Neural cell (in vitro differentiated cells): ENCODE data around the gene PRKG1. TPM values are rescaled to one million over a fixed set of nuclear protein-coding genes. Genes with fewer than 3 reads are reported as not detected.

ENCODE experiments used
- H2AFZ ChIP-seq: fragments of 200-600, 300-800 bp; sonication (generic), shearing (Covaris generic); 2 replicates; pipeline ENCODE4 v1.6.0; 2014; ENCODE audit warnings: low read depth, mild to moderate bottlenecking, antibody characterized with exemption, low read length, moderate library complexity
- H3F3A ChIP-seq: fragments of 200-600 bp; shearing (Covaris generic); 2 replicates; pipeline ENCODE4 v1.6.1; 2016; ENCODE audit warnings: mild to moderate bottlenecking, moderate library complexity, mixed read lengths, antibody characterized with exemption, low read length; ENCODE audit not compliant: insufficient read depth, poor library complexity, severe bottlenecking
- H3K27ac ChIP-seq: fragments of 200-600, 300-800 bp; sonication (generic), shearing (Covaris generic); 2 replicates; pipeline ENCODE4 v1.5.1; 2014; ENCODE audit warnings: mild to moderate bottlenecking, low read length, moderate library complexity
- H3K27me3 ChIP-seq: fragments of 300-800, 200-600 bp; sonication (generic), shearing (Covaris generic); 2 replicates; pipeline ENCODE4 v1.6.0; 2014; ENCODE audit warnings: mild to moderate bottlenecking, low read depth, low read length, moderate library complexity; ENCODE audit not compliant: insufficient read depth
- H3K36me3 ChIP-seq: fragments of 300-800, 200-600 bp; sonication (generic), shearing (Covaris generic); 2 replicates; pipeline ENCODE4 v1.5.1; 2014; ENCODE audit warnings: mild to moderate bottlenecking, antibody characterized with exemption, low read length, moderate library complexity; ENCODE audit not compliant: insufficient read depth
- H3K4me2 ChIP-seq: fragments of 300-800, 200-600 bp; sonication (generic), shearing (Covaris generic); 2 replicates; pipeline ENCODE4 v1.6.0; 2014; ENCODE audit warnings: mild to moderate bottlenecking, low read length
- H3K4me3 ChIP-seq: fragments of 300-800, 200-600 bp; sonication (generic), shearing (Covaris generic); 2 replicates; pipeline ENCODE4 v1.5.1; 2014; ENCODE audit warnings: mild to moderate bottlenecking, low read length, moderate library complexity
- H3K79me2 ChIP-seq: fragments of 200-600 bp; shearing (Covaris generic); replicated peaks from 2 replicates; pipeline ENCODE4 v1.6.0; 2014; ENCODE audit warnings: mild to moderate bottlenecking, low read length, moderate library complexity; ENCODE audit not compliant: insufficient read depth
- H3K9ac ChIP-seq: fragments of 300-800, 200-600 bp; sonication (generic), shearing (Covaris generic); 2 replicates; pipeline ENCODE4 v1.6.1; 2016; ENCODE audit warnings: mild to moderate bottlenecking, low read length, mixed read lengths
- H3K9me2 ChIP-seq: fragments of 200-600 bp; shearing (Covaris generic); 2 replicates; pipeline ENCODE4 v1.6.1; 2016; ENCODE audit warnings: mild to moderate bottlenecking, low read length, mixed read lengths; ENCODE audit not compliant: insufficient read depth
- H3K9me3 ChIP-seq: fragments of 200-600, 300-800 bp; sonication (generic), shearing (Covaris generic); 2 replicates; pipeline ENCODE4 v1.6.1; 2016; ENCODE audit warnings: mild to moderate bottlenecking, mixed run types, low read length, moderate library complexity, mixed read lengths
- H4K20me1 ChIP-seq: fragments of 200-600 bp; shearing (Covaris generic); 2 replicates; pipeline ENCODE4 v1.6.1; 2016; ENCODE audit warnings: mild to moderate bottlenecking, mixed run types; ENCODE audit not compliant: insufficient read depth
- CTCF ChIP-seq: fragments of 450-650 bp; IDR thresholded peaks from 2 replicates; pipeline ENCODE4 v1.5.1; 2014; ENCODE audit warnings: antibody characterized with exemption, mild to moderate bottlenecking, moderate library complexity; ENCODE audit not compliant: poor library complexity, severe bottlenecking
- EP300 ChIP-seq: fragments of 450-650 bp; conservative IDR thresholded peaks from 2 replicates; pipeline ENCODE4 v1.6.1; 2014; ENCODE audit warnings: antibody characterized with exemption, mild to moderate bottlenecking, moderate library complexity; ENCODE audit not compliant: poor library complexity, severe bottlenecking
- EZH2 ChIP-seq: fragments of 200-600, 300-800 bp; shearing (Covaris generic), sonication (generic); IDR thresholded peaks from 2 replicates; pipeline ENCODE4 v1.6.1; 2014; ENCODE audit warnings: antibody characterized with exemption, low read length, borderline replicate concordance, mild to moderate bottlenecking; ENCODE audit not compliant: insufficient read depth, poor library complexity, severe bottlenecking
- MXI1 ChIP-seq: fragments of 450-650 bp; conservative IDR thresholded peaks from 2 replicates; pipeline ENCODE4 v1.6.1; 2014; ENCODE audit warnings: antibody characterized with exemption, mild to moderate bottlenecking; ENCODE audit not compliant: poor library complexity, severe bottlenecking
- POLR2AphosphoS5 ChIP-seq: IDR thresholded peaks from 2 replicates; pipeline ENCODE4 v1.6.1; 2012
- RAD21 ChIP-seq: fragments of 450-650 bp; conservative IDR thresholded peaks from 2 replicates; pipeline ENCODE4 v1.6.1; 2014; ENCODE audit warnings: antibody characterized with exemption, mild to moderate bottlenecking, moderate library complexity
- REST ChIP-seq: IDR thresholded peaks from 2 replicates; pipeline ENCODE4 v1.6.1; 2012; ENCODE audit warnings: borderline replicate concordance
- SMC3 ChIP-seq: fragments of 450-650 bp; conservative IDR thresholded peaks from 2 replicates; pipeline ENCODE4 v1.6.1; 2014; ENCODE audit warnings: antibody characterized with exemption, mild to moderate bottlenecking, moderate library complexity; ENCODE audit not compliant: poor library complexity
- TAF1 ChIP-seq: IDR thresholded peaks from 2 replicates; pipeline ENCODE4 v1.6.1; 2012; ENCODE audit warnings: low read depth
- polyA plus RNA-seq: library from polyadenylated mRNA; depleted of rRNA; stranded (reverse); fragments of >200 nt; gene quantifications from 2 replicates; pipeline ENCODE4 v1.2.3, GENCODE V29; 2014

PRKG1 gene
- polyA plus RNA-seq, 1 donor from 2014 or later = 2.2 TPM

- Histone ChIP-seq H3K4me3 (no peak overlapping the region), H3K79me2 (no peaks in the 10 kb centered on the region), H4K20me1 (no peaks in the 10 kb centered on the region), H3K9me3 (no peaks in the 10 kb centered on the region), H3K36me3 (no peaks in the 10 kb centered on the region), H3F3A (no peaks in the 10 kb centered on the region), H3K9me2 (no peaks in the 10 kb centered on the region), H3K27ac (no peak overlapping the region), H3K9ac (no peak overlapping the region), H3K4me2 (no peak overlapping the region), H2AFZ (no peak overlapping the region), H3K27me3 (no peaks in the 10 kb centered on the region)
- TF ChIP-seq TAF1 = no peak
- TF ChIP-seq POLR2AphosphoS5 = no peak
- TF ChIP-seq MXI1 = no peak
- no peak for TF ChIP-seq RAD21
- TF ChIP-seq EP300 = no peak
- TF ChIP-seq EZH2 = no peak
- no peak for TF ChIP-seq REST
- TF ChIP-seq CTCF = no peak
- no peak for TF ChIP-seq SMC3
These were observed 692.9 kb downstream of the PRKG1 start for GRCh38 chr10:51767103-51767763.

GRCh38 chr10:51768886-51769465 lies 694.7 kb downstream of the PRKG1 start:
- Histone ChIP-seq H3K9me2 (no peaks in the 10 kb centered on the region), H2AFZ (no peak overlapping the region), H3K4me2 (no peak overlapping the region), H3K9me3 (no peaks in the 10 kb centered on the region), H3K79me2 (no peaks in the 10 kb centered on the region), H3K36me3 (no peaks in the 10 kb centered on the region), H3K27me3 (no peaks in the 10 kb centered on the region), H3K27ac (no peak overlapping the region), H4K20me1 (no peaks in the 10 kb centered on the region), H3K9ac (no peak overlapping the region), H3K4me3 (no peak overlapping the region), H3F3A (no peaks in the 10 kb centered on the region)
- TF ChIP-seq TAF1 (no peak), MXI1 (no peak), REST (no peak), RAD21 (no peak), POLR2AphosphoS5 (no peak), EP300 (no peak), CTCF (no peak)
